OCI-LY7 (cell line): ENCODE measurements around the gene PXN.

ENCODE experiments used
- CTCF ChIP-seq: fragments of 200-600 bp; sonication (generic); conservative IDR thresholded peaks from 2 replicates; pipeline ENCODE4 v1.5.1; 2014; ENCODE audit warnings: mild to moderate bottlenecking, antibody characterized with exemption, low read length, moderate library complexity, mixed read lengths
- EZH2phosphoT487 ChIP-seq: fragments of 200-600 bp; sonication (generic); IDR thresholded peaks from 2 replicates; pipeline ENCODE4 v1.6.1; 2018; ENCODE audit warnings: low read depth, borderline replicate concordance, mild to moderate bottlenecking, mixed run types, antibody characterized with exemption, low read length, moderate library complexity, mixed read lengths

GRCh38 chr12:120257041-120257821, 8.3 kb downstream of the PXN start:
- TF ChIP-seq CTCF (no peak), EZH2phosphoT487 (no peak)
